ENCODE measurements around the gene APELA. TPM values are rescaled to one million over a fixed set of nuclear protein-coding genes. Genes with fewer than 3 reads are reported as not detected.
A peak's percentile ranks its signal among the peaks of the same experiment; 100 is the strongest.

The APELA gene
- not detected for total RNA-seq
- long read RNA-seq, donor 1 = 0 reads
- long read RNA-seq, donor 2 = 0 reads

GRCh38 chr4:164876700-164877324 lies at the start of gene APELA:
Gene APELA (plus strand): TSS chr4:164877178. CDS start chr4:164877332, 154 bp downstream.
- peak in 1 of 3 donors; percentile 10 for DNase-seq
- intact Hi-C loops (cut with DNase I, micrococcal nuclease) = no loop called here
- no peaks in the 10 kb centered on the region for H3K9me3 ChIP-seq
- no peak for TF ChIP-seq CTCF (IDR thresholded peaks at IDR 0.05)
- peak; percentile 58 for ATAC-seq
- no peak within 1 kb of the TSS for H3K4me3 ChIP-seq
- H3K36me3 ChIP-seq (ENCODE audit: low read depth) = no peaks in the 10 kb centered on the region
- peaks cover 6% of the 10 kb centered on the region for H3K4me1 ChIP-seq (ENCODE audit: low read depth)

- ATAC-seq (no peak), DNase-seq (no peak)
- TF ChIP-seq CTCF (IDR thresholded peaks at IDR 0.05) = no peak
- Histone ChIP-seq H3K9me3 (no peaks in the 10 kb centered on the region), H3K36me3 (ENCODE audit: low read depth) (no peaks in the 10 kb centered on the region), H3K4me3 (no peak overlapping the region), H3K4me1 (ENCODE audit: low read depth) (no peaks in the 10 kb centered on the region)
- intact Hi-C loops (cut with DNase I, micrococcal nuclease) = no loop called here
Measured at GRCh38 chr4:164828955-164829354, 48.0 kb upstream of the APELA start.

- Histone ChIP-seq H3K36me3 (ENCODE audit: low read depth) (no peaks in the 10 kb centered on the region), H3K9me3 (no peaks in the 10 kb centered on the region), H3K4me1 (ENCODE audit: low read depth) (no peaks in the 10 kb centered on the region), H3K4me3 (no peak overlapping the region)
- DNase-seq (no peak), ATAC-seq (no peak)
- intact Hi-C loops (cut with DNase I, micrococcal nuclease) = no loop called here
- no peak for TF ChIP-seq CTCF (IDR thresholded peaks at IDR 0.05)
Measured at GRCh38 chr4:164846566-164846965, 30.4 kb upstream of the APELA start.

- H3K9me3 ChIP-seq = no peaks in the 10 kb centered on the region
Measured at GRCh38 chr4:164847016-164847415, 30.0 kb upstream of the APELA start.

GRCh38 chr4:164847967-164848649 lies 28.9 kb upstream of the APELA start:
- no peaks in the 10 kb centered on the region for H3K36me3 ChIP-seq (ENCODE audit: low read depth)
- H3K9me3 ChIP-seq = no peaks in the 10 kb centered on the region
- no peak for TF ChIP-seq CTCF (IDR thresholded peaks at IDR 0.05)
- DNase-seq (no peak), ATAC-seq (no peak)
- H3K4me1 ChIP-seq (ENCODE audit: low read depth) = no peaks in the 10 kb centered on the region
- intact Hi-C loops (cut with DNase I, micrococcal nuclease) = no loop called here
- H3K4me3 ChIP-seq = no peak overlapping the region

More at GRCh38 chr4:164847016-164847415, 30.0 kb upstream of the APELA start:
- DNase-seq (no peak), ATAC-seq (no peak)
- intact Hi-C loops (cut with DNase I, micrococcal nuclease) = no loop called here
- no peak for TF ChIP-seq CTCF (IDR thresholded peaks at IDR 0.05)
- Histone ChIP-seq H3K36me3 (ENCODE audit: low read depth) (no peaks in the 10 kb centered on the region), H3K4me3 (no peak overlapping the region), H3K4me1 (ENCODE audit: low read depth) (no peaks in the 10 kb centered on the region)

Measured in mucosa of descending colon (tissue), 3 donors.